ENCODE results near the gene GINS3. TPM values are rescaled to one million over a fixed set of nuclear protein-coding genes. Genes with fewer than 3 reads are reported as not detected.

Gene GINS3
- total RNA-seq, 1 experiment from 2014 or later, result 7.3 TPM

DNA sequence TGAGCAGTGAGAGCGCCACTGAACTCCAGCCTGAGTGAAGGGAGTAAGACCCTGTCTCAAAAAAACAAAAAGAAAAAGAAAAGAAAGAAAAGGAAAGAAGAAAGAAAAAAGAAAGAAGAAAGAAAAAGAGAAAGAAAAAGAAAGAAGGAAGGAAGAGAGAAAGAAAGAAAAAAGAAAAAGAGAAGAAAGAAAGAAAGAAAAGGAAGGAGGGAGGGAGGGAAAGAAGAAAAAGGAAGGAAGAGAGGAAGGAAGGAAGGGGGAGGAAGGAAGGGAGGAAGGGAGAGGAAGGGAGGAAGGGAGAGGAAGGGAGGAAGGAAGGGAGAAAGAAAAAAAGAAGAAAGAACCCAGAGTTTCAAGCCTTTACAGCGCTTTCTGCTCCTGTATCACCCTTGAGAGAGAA, 19.1 kb downstream of the GINS3 start:
- H3K4me1 Mint-ChIP-seq, result no peaks in the 10 kb centered on the region
- ChIA-PET CTCF (interaction anchor here (1.0 kb wide), 1 partner anchor 75 kb away, joined by 7 read pairs; no protein-coding TSS in a partner anchor), POLR2A (interaction anchor here (0.8 kb wide), 1 partner anchor 9 kb away, joined by 4 read pairs; no protein-coding TSS in a partner anchor)
- no peaks in the 10 kb centered on the region; the same call in 1 of the 2 replicates for H3K27me3 Mint-ChIP-seq (ENCODE audit: low read depth)
- DNase-seq (ENCODE audit: low spot score), result no peak
- H3K27ac Mint-ChIP-seq, result no peak overlapping the region
- H3K9me3 Mint-ChIP-seq, result no peaks in the 10 kb centered on the region
- no peak for ATAC-seq
- no peaks in the 10 kb centered on the region for H3K36me3 Mint-ChIP-seq
- TF ChIP-seq CDX4 (CRISPR knock-in tag; IDR thresholded peaks at IDR 0.05; ENCODE audit: borderline replicate concordance) (no peak), USF1 (CRISPR knock-in tag; IDR thresholded peaks at IDR 0.05) (no peak), E2F1 (CRISPR knock-in tag; IDR thresholded peaks at IDR 0.05) (no peak), MXD4 (CRISPR knock-in tag; IDR thresholded peaks at IDR 0.05; ENCODE audit: borderline replicate concordance) (no peak), CBFB (CRISPR knock-in tag; IDR thresholded peaks at IDR 0.05; ENCODE audit: low read depth) (no peak), TP53 (CRISPR knock-in tag; IDR thresholded peaks at IDR 0.05) (no peak), ZNF232 (CRISPR knock-in tag; IDR thresholded peaks at IDR 0.05) (no peak)
- TF ChIP-seq, protein P1, sequence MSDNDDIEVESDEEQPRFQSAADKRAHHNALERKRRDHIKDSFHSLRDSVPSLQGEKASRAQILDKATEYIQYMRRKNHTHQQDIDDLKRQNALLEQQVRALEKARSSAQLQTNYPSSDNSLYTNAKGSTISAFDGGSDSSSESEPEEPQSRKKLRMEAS (CRISPR knock-in tag; IDR thresholded peaks at IDR 0.05), result no peak
- TF ChIP-seq, protein P2, sequence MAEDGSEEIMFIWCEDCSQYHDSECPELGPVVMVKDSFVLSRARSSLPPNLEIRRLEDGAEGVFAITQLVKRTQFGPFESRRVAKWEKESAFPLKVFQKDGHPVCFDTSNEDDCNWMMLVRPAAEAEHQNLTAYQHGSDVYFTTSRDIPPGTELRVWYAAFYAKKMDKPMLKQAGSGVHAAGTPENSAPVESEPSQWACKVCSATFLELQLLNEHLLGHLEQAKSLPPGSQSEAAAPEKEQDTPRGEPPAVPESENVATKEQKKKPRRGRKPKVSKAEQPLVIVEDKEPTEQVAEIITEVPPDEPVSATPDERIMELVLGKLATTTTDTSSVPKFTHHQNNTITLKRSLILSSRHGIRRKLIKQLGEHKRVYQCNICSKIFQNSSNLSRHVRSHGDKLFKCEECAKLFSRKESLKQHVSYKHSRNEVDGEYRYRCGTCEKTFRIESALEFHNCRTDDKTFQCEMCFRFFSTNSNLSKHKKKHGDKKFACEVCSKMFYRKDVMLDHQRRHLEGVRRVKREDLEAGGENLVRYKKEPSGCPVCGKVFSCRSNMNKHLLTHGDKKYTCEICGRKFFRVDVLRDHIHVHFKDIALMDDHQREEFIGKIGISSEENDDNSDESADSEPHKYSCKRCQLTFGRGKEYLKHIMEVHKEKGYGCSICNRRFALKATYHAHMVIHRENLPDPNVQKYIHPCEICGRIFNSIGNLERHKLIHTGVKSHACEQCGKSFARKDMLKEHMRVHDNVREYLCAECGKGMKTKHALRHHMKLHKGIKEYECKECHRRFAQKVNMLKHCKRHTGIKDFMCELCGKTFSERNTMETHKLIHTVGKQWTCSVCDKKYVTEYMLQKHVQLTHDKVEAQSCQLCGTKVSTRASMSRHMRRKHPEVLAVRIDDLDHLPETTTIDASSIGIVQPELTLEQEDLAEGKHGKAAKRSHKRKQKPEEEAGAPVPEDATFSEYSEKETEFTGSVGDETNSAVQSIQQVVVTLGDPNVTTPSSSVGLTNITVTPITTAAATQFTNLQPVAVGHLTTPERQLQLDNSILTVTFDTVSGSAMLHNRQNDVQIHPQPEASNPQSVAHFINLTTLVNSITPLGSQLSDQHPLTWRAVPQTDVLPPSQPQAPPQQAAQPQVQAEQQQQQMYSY (CRISPR knock-in tag; IDR thresholded peaks at IDR 0.05), result no peak
- TF ChIP-seq, protein P3, sequence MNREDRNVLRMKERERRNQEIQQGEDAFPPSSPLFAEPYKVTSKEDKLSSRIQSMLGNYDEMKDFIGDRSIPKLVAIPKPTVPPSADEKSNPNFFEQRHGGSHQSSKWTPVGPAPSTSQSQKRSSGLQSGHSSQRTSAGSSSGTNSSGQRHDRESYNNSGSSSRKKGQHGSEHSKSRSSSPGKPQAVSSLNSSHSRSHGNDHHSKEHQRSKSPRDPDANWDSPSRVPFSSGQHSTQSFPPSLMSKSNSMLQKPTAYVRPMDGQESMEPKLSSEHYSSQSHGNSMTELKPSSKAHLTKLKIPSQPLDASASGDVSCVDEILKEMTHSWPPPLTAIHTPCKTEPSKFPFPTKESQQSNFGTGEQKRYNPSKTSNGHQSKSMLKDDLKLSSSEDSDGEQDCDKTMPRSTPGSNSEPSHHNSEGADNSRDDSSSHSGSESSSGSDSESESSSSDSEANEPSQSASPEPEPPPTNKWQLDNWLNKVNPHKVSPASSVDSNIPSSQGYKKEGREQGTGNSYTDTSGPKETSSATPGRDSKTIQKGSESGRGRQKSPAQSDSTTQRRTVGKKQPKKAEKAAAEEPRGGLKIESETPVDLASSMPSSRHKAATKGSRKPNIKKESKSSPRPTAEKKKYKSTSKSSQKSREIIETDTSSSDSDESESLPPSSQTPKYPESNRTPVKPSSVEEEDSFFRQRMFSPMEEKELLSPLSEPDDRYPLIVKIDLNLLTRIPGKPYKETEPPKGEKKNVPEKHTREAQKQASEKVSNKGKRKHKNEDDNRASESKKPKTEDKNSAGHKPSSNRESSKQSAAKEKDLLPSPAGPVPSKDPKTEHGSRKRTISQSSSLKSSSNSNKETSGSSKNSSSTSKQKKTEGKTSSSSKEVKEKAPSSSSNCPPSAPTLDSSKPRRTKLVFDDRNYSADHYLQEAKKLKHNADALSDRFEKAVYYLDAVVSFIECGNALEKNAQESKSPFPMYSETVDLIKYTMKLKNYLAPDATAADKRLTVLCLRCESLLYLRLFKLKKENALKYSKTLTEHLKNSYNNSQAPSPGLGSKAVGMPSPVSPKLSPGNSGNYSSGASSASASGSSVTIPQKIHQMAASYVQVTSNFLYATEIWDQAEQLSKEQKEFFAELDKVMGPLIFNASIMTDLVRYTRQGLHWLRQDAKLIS (CRISPR knock-in tag; IDR thresholded peaks at IDR 0.05; ENCODE audit: borderline replicate concordance), result no peak
- no peak overlapping the region for H3K4me3 Mint-ChIP-seq

GRCh38 chr16:58411736-58412614, 19.7 kb downstream of the GINS3 start:
- Mint-ChIP-seq H3K4me1 (no peaks in the 10 kb centered on the region), H3K9me3 (no peaks in the 10 kb centered on the region), H3K27me3 (ENCODE audit: low read depth) (no peaks in the 10 kb centered on the region; the same call in 1 of the 2 replicates), H3K27ac (no peak overlapping the region), H3K4me3 (no peak overlapping the region), H3K36me3 (no peaks in the 10 kb centered on the region)
- ChIA-PET CTCF (no interaction called here), POLR2A (interaction anchor here (0.8 kb wide), 1 partner anchor 8 kb away, joined by 4 read pairs; no protein-coding TSS in a partner anchor)
- ATAC-seq (no peak), DNase-seq (ENCODE audit: low spot score) (no peak)
- TF ChIP-seq PRRX2 (CRISPR knock-in tag; IDR thresholded peaks at IDR 0.05), result no peak
- TF ChIP-seq, protein P2 (CRISPR knock-in tag; IDR thresholded peaks at IDR 0.05), result no peak
- TF ChIP-seq NR1H2 (CRISPR knock-in tag; IDR thresholded peaks at IDR 0.05), result no peak
- TF ChIP-seq, protein P3 (CRISPR knock-in tag; IDR thresholded peaks at IDR 0.05; ENCODE audit: borderline replicate concordance), result no peak
- no peak for TF ChIP-seq FOXK1 (CRISPR knock-in tag; IDR thresholded peaks at IDR 0.05)
